Measurements from ENCODE around the gene EFNA4.

DNA sequence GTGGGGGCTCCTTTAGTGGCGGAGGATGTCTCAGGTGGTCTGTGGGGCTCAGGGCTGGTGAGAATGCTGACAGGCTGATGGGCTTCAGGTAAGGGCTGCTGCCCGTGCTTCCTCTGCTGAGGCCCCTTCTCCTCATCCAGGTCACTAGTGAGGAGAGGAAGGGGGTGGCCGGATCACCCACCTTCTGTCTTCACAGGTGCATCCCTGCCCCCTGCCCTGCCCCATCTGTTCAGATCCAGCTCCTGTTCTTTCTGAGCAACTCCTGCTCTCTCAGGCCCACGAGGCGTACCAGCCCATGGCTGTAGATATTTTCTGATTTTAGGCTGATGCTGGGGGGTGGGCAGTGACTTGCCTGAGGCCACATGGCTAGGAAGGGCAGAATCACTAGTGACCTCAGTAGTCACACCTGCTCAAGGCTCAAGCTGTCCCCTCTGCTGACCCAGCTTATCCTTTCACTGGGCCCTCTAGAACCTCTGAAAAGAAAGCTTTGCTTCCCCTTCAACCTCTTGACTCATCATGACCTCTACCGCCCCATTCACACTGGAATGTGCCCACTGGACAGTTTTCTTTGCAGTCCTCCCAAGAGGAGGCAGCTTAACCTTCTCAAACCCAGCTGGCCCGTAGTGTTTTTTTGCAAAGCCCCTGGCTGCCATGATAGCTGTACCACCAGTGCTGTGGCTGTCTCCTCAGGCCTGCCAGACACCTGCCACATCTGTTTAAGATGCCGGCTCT, 44.8 kb upstream of the EFNA4 start:
- TF ChIP-seq, protein P1, sequence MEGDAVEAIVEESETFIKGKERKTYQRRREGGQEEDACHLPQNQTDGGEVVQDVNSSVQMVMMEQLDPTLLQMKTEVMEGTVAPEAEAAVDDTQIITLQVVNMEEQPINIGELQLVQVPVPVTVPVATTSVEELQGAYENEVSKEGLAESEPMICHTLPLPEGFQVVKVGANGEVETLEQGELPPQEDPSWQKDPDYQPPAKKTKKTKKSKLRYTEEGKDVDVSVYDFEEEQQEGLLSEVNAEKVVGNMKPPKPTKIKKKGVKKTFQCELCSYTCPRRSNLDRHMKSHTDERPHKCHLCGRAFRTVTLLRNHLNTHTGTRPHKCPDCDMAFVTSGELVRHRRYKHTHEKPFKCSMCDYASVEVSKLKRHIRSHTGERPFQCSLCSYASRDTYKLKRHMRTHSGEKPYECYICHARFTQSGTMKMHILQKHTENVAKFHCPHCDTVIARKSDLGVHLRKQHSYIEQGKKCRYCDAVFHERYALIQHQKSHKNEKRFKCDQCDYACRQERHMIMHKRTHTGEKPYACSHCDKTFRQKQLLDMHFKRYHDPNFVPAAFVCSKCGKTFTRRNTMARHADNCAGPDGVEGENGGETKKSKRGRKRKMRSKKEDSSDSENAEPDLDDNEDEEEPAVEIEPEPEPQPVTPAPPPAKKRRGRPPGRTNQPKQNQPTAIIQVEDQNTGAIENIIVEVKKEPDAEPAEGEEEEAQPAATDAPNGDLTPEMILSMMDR (IDR thresholded peaks at IDR 0.05) = no peak
- no peak for TF ChIP-seq POLR2A (IDR thresholded peaks at IDR 0.05)

All from body of pancreas (tissue), 4 donors.